Measurements from ENCODE around the gene PLBD2. TPM values are rescaled to one million over a fixed set of nuclear protein-coding genes. Genes with fewer than 3 reads are reported as not detected.

PLBD2 gene
- total RNA-seq, 1 experiment from 2014 or later, result 36.8 TPM

DNA sequence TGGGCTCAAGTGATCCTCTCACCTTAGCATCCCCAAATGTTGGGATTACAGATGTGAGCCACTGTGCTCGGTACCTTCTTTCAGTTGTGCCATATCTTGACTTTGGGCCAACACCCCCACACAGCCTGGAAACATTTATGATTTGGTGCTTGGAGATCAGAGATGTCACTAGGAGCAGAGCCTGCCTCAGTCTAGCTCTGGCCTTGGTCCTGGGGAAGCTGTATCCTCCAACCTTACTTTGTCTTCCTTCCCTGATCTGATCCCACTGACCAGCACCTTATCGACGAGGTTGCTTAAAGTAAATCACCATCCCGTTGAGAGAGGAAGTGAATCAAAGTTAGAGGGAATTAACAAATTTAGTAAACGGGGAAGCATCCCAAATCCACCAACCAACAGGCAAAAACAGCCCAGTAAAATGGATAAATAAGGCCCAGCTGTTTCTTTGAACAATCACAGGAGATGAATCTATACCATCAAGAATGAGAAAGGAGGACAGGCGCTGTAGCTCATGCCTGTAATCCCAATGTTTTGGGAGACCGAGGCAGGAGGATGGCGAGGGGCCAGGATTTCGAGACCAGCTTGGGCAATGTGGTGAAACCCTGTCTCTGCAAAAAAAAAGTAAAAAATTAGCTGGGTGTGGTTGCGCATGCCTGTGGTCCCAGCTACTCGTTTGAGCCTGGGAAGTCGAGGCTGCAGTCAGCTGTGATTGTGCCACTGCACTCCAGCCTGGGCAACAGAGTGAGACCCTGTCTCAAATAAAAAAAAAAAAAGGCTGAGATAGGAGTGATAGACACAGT, 3.4 kb downstream of the PLBD2 start:
- TF ChIP-seq, protein P1, sequence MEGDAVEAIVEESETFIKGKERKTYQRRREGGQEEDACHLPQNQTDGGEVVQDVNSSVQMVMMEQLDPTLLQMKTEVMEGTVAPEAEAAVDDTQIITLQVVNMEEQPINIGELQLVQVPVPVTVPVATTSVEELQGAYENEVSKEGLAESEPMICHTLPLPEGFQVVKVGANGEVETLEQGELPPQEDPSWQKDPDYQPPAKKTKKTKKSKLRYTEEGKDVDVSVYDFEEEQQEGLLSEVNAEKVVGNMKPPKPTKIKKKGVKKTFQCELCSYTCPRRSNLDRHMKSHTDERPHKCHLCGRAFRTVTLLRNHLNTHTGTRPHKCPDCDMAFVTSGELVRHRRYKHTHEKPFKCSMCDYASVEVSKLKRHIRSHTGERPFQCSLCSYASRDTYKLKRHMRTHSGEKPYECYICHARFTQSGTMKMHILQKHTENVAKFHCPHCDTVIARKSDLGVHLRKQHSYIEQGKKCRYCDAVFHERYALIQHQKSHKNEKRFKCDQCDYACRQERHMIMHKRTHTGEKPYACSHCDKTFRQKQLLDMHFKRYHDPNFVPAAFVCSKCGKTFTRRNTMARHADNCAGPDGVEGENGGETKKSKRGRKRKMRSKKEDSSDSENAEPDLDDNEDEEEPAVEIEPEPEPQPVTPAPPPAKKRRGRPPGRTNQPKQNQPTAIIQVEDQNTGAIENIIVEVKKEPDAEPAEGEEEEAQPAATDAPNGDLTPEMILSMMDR (conservative IDR thresholded peaks at IDR 0.05; ENCODE audit: low read depth, low read length), result no peak
- no peak for TF ChIP-seq EZH2 (IDR thresholded peaks at IDR 0.05; ENCODE audit: borderline replicate concordance, low read depth, low read length, poor library complexity, severe bottlenecking)
- intact Hi-C loops (cut with micrococcal nuclease; ENCODE audit: unreplicated experiment), result no loop called here
- H3K4me3 ChIP-seq (ENCODE audit: low read depth, low read length, poor library complexity, severe bottlenecking), result no peak overlapping the region
- no peaks in the 10 kb centered on the region for H3K36me3 ChIP-seq (ENCODE audit: insufficient read depth, low read length, poor library complexity, severe bottlenecking)
- no peak for DNase-seq (ENCODE audit: low spot score)
- H3K4me1 ChIP-seq (ENCODE audit: insufficient read depth, low read length, poor library complexity, severe bottlenecking), result peaks cover 6% of the 10 kb centered on the region
- CTCF ChIA-PET, result no interaction called here
- no peaks in the 10 kb centered on the region for H3K9me3 ChIP-seq (ENCODE audit: low read depth, low read length, poor library complexity, severe bottlenecking)
- POLR2A ChIA-PET (ENCODE audit: low non-redundant PET), result interaction anchor here (0.7 kb wide), 1 partner anchor 126 kb away, joined by 3 read pairs; no protein-coding TSS in a partner anchor
- H3K27me3 ChIP-seq (replicated peaks; ENCODE audit: insufficient read depth, low read depth, low read length, poor library complexity), result no peaks in the 10 kb centered on the region
- no TSS peak for BruUV-seq (replicated peaks)
- no peak overlapping the region for H3K27ac ChIP-seq (ENCODE audit: low read depth, low read length, poor library complexity, severe bottlenecking)

DNA sequence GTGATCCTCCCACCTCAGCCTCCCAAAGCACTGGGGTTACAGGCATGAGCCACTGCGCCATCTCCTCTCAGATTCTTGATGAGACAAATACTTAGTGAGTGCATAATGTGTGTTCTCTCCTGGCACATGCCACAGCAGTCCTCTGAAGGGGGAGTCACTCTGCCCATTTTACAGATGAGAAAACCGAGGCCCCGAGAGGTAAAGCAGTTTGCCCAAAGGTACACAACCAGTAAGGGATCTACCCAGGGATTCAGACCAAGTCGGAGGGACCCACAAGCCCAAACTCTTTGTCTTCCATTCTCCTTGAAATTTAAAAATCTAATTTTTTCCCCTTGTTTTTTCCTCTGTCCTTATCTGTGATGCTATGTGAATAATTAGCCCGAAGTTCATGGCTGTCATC, 6.3 kb downstream of the PLBD2 start:
- TF ChIP-seq EZH2 (IDR thresholded peaks at IDR 0.05; ENCODE audit: borderline replicate concordance, low read depth, low read length, poor library complexity, severe bottlenecking), result no peak
- TF ChIP-seq, protein P1 (conservative IDR thresholded peaks at IDR 0.05; ENCODE audit: low read depth, low read length), result no peak
- no peak for DNase-seq (ENCODE audit: low spot score)
- ChIA-PET CTCF (no interaction called here), POLR2A (ENCODE audit: low non-redundant PET) (interaction anchor here (0.6 kb wide), 1 partner anchor 390 kb away, joined by 6 read pairs; no protein-coding TSS in a partner anchor)
- intact Hi-C loops (cut with micrococcal nuclease; ENCODE audit: unreplicated experiment), result no loop called here
- no TSS peak for BruUV-seq (replicated peaks)
- Histone ChIP-seq H3K27me3 (replicated peaks; ENCODE audit: insufficient read depth, low read depth, low read length, poor library complexity) (no peaks in the 10 kb centered on the region), H3K36me3 (ENCODE audit: insufficient read depth, low read length, poor library complexity, severe bottlenecking) (no peaks in the 10 kb centered on the region), H3K4me1 (ENCODE audit: insufficient read depth, low read length, poor library complexity, severe bottlenecking) (no peaks in the 10 kb centered on the region), H3K4me3 (ENCODE audit: low read depth, low read length, poor library complexity, severe bottlenecking) (no peak overlapping the region), H3K27ac (ENCODE audit: low read depth, low read length, poor library complexity, severe bottlenecking) (no peak overlapping the region), H3K9me3 (ENCODE audit: low read depth, low read length, poor library complexity, severe bottlenecking) (no peaks in the 10 kb centered on the region)

DNA sequence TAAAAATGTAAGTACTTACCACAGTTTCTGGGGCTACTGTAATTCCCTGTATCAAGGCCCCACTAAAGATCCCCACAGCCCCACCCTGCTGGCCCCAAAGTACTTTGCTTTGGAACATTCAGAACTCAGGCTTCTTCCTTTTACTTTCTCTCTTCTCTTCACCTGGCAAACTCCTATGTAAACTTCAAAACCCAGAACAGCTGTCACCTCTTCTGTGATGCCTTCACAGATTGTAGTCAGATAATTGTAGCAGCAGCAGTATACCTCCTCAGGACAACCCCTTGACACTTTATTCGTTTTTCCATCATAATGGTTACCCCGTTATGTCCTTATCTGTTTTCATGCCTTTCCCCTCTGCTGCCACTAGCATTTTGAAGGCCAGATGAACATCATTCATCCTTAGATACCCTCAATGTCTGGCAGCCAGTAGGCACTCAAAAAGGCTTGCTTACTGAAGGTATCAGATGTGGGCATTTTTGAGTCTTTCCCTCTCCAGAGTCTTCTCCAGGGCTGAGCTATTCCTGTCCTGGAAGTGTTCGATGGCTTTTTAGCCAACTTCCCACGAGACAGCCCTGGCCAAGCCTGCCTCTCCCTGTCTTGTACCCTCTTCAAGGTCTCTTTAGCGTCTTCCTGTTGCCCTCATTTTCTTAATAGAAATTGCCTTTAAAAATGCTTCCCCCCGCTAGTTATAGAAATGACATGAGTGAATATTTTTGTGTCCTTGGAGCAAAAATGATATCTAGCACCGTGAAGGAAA, 7.4 kb downstream of the PLBD2 start:
- no peaks in the 10 kb centered on the region for H3K27me3 ChIP-seq (replicated peaks; ENCODE audit: insufficient read depth, low read depth, low read length, poor library complexity)
- no peaks in the 10 kb centered on the region for H3K36me3 ChIP-seq (ENCODE audit: insufficient read depth, low read length, poor library complexity, severe bottlenecking)
- no peaks in the 10 kb centered on the region for H3K9me3 ChIP-seq (ENCODE audit: low read depth, low read length, poor library complexity, severe bottlenecking)
- ChIA-PET CTCF (no interaction called here), POLR2A (ENCODE audit: low non-redundant PET) (no interaction called here)
- H3K4me3 ChIP-seq (ENCODE audit: low read depth, low read length, poor library complexity, severe bottlenecking), result no peak overlapping the region
- no peaks in the 10 kb centered on the region for H3K4me1 ChIP-seq (ENCODE audit: insufficient read depth, low read length, poor library complexity, severe bottlenecking)
- DNase-seq (ENCODE audit: low spot score), result no peak
- BruUV-seq (replicated peaks), result no TSS peak
- intact Hi-C loops (cut with micrococcal nuclease; ENCODE audit: unreplicated experiment), result no loop called here
- H3K27ac ChIP-seq (ENCODE audit: low read depth, low read length, poor library complexity, severe bottlenecking), result no peak overlapping the region
- TF ChIP-seq, protein P1 (conservative IDR thresholded peaks at IDR 0.05; ENCODE audit: low read depth, low read length), result no peak
- TF ChIP-seq EZH2 (IDR thresholded peaks at IDR 0.05; ENCODE audit: borderline replicate concordance, low read depth, low read length, poor library complexity, severe bottlenecking), result no peak

Measured in A673 (cell line).